Kidney capillary endothelial cell (primary cell): ENCODE data around the gene NFS1.
"Not testable (repeated sequence)": the region's sequence is repeated elsewhere in the genome, so short reads cannot be mapped to it uniquely, and the experiment has no call there.

Experiments used
- DNase-seq: peaks from one replicate; pipeline ENCODE4 v3.0.0-alpha.2; 2018; ENCODE audit warnings: low spot score

Gene NFS1

GRCh38 chr20:35729836-35730582, 30.9 kb upstream of the NFS1 start:
- DNase-seq, result no peak

- no peak for DNase-seq
Measured at GRCh38 chr20:35729283-35729807, 30.2 kb upstream of the NFS1 start.

GRCh38 chr20:35726842-35727711, 27.9 kb upstream of the NFS1 start:
- no peak for DNase-seq

GRCh38 chr20:35724321-35725230, 25.4 kb upstream of the NFS1 start:
- no peak for DNase-seq

GRCh38 chr20:35723652-35724320, 24.6 kb upstream of the NFS1 start:
- not testable (repeated sequence) for DNase-seq

GRCh38 chr20:35723275-35723639, 24.1 kb upstream of the NFS1 start:
- DNase-seq, result not testable (repeated sequence)

GRCh38 chr20:35721621-35722020, 22.5 kb upstream of the NFS1 start:
- no peak for DNase-seq

GRCh38 chr20:35721219-35721618, 22.1 kb upstream of the NFS1 start:
- DNase-seq, result no peak

GRCh38 chr20:35720165-35721123, 21.3 kb upstream of the NFS1 start:
- no peak for DNase-seq

- DNase-seq, result no peak
Measured at GRCh38 chr20:35719717-35720116, 20.6 kb upstream of the NFS1 start.

- DNase-seq, result no peak
Measured at GRCh38 chr20:35718972-35719635, 20.0 kb upstream of the NFS1 start.

- not testable (repeated sequence) for DNase-seq
Measured at GRCh38 chr20:35718321-35718720, 19.2 kb upstream of the NFS1 start.

- no peak for DNase-seq
Measured at GRCh38 chr20:35716330-35716729, 17.2 kb upstream of the NFS1 start.

- DNase-seq, result no peak
Measured at GRCh38 chr20:35715652-35716051, 16.5 kb upstream of the NFS1 start.

GRCh38 chr20:35714127-35714526, 15.0 kb upstream of the NFS1 start:
- no peak for DNase-seq

GRCh38 chr20:35713120-35713519, 14.0 kb upstream of the NFS1 start:
- not testable (repeated sequence) for DNase-seq

GRCh38 chr20:35711588-35712209, 12.5 kb upstream of the NFS1 start:
- DNase-seq, result no peak

- DNase-seq, result no peak
Measured at GRCh38 chr20:35710884-35711587, 11.9 kb upstream of the NFS1 start.

- no peak for DNase-seq
Measured at GRCh38 chr20:35710039-35710438, 10.9 kb upstream of the NFS1 start.
